HepG2 (cell line): ENCODE results near the gene MAST1. TPM values are rescaled to one million over a fixed set of nuclear protein-coding genes. Genes with fewer than 3 reads are reported as not detected.

Experiments used
- BCL3 ChIP-seq: sonication (generic); formaldehyde crosslinking; IDR thresholded peaks from 2 replicates; pipeline ENCODE4 v1.5.1; 2020; ENCODE audit warnings: mild to moderate bottlenecking, missing genetic modification reagents, moderate library complexity
- HOXA7 ChIP-seq: sonication (generic); formaldehyde crosslinking; IDR thresholded peaks from 2 replicates; pipeline ENCODE4 v1.8.1; 2022; ENCODE audit warnings: mild to moderate bottlenecking, missing genetic modification reagents, moderate library complexity
- ISL2 ChIP-seq: sonication (generic); formaldehyde crosslinking; IDR thresholded peaks from 2 replicates; pipeline ENCODE4 v1.5.0; 2020; ENCODE audit warnings: missing genetic modification reagents
- MBNL3 ChIP-seq: fragments of 250-450 bp; sonication (Bioruptor Pico); conservative IDR thresholded peaks from 2 replicates; pipeline ENCODE4 v1.8.0; 2022; ENCODE audit warnings: mild to moderate bottlenecking, inconsistent platforms
- MIXL1 ChIP-seq: IDR thresholded peaks from 2 replicates; pipeline ENCODE4 v1.6.1; 2016
- MLXIP ChIP-seq: sonication (generic); formaldehyde crosslinking; IDR thresholded peaks from 2 replicates; pipeline ENCODE4 v1.9.0; 2021; ENCODE audit warnings: missing genetic modification reagents, borderline replicate concordance
- MTERF4 ChIP-seq: sonication (generic); formaldehyde crosslinking; IDR thresholded peaks from 2 replicates; pipeline ENCODE4 v1.8.0; 2023; ENCODE audit warnings: mild to moderate bottlenecking, missing genetic modification reagents
- RNF219 ChIP-seq: sonication (generic); formaldehyde crosslinking; IDR thresholded peaks from 2 replicates; pipeline ENCODE4 v1.5.0; 2020; ENCODE audit warnings: mild to moderate bottlenecking, missing genetic modification reagents
- STAG1 ChIP-seq: sonication (generic); formaldehyde crosslinking; IDR thresholded peaks from 2 replicates; pipeline ENCODE4 v1.4.0; 2020; ENCODE audit warnings: missing genetic modification reagents
- ZFX ChIP-seq: sonication (generic); formaldehyde crosslinking; IDR thresholded peaks from 2 replicates; pipeline ENCODE4 v1.4.0; 2020; ENCODE audit warnings: mild to moderate bottlenecking, low read depth, missing genetic modification reagents, moderate library complexity
- ZHX1 ChIP-seq: sonication (generic); formaldehyde crosslinking; IDR thresholded peaks from 2 replicates; pipeline ENCODE4 v1.8.1; 2022; ENCODE audit warnings: low read depth, mild to moderate bottlenecking, missing genetic modification reagents
- ZNF121 ChIP-seq: sonication (generic); formaldehyde crosslinking; IDR thresholded peaks from 2 replicates; pipeline ENCODE4 v1.5.0; 2020; ENCODE audit warnings: mild to moderate bottlenecking, missing genetic modification reagents
- ZNF232 ChIP-seq: sonication (generic); formaldehyde crosslinking; IDR thresholded peaks from 2 replicates; pipeline ENCODE4 v1.4.0; 2020; ENCODE audit warnings: missing genetic modification reagents, borderline replicate concordance
- ZNF234 ChIP-seq: sonication (generic); formaldehyde crosslinking; conservative IDR thresholded peaks from 2 replicates; pipeline ENCODE4 v1.5.1; 2020; ENCODE audit warnings: mild to moderate bottlenecking, missing genetic modification reagents
- ZNF33A ChIP-seq: sonication (generic); formaldehyde crosslinking; IDR thresholded peaks from 2 replicates; pipeline ENCODE4 v1.5.1; 2020; ENCODE audit warnings: missing genetic modification reagents, mild to moderate bottlenecking, moderate library complexity, borderline replicate concordance
- ZNF503 ChIP-seq: sonication (generic); formaldehyde crosslinking; IDR thresholded peaks from 2 replicates; pipeline ENCODE4 v1.4.0; 2020; ENCODE audit warnings: missing genetic modification reagents
- ZNF713 ChIP-seq: sonication (generic); formaldehyde crosslinking; IDR thresholded peaks from 2 replicates; pipeline ENCODE4 v1.4.0; 2020; ENCODE audit warnings: mild to moderate bottlenecking, missing genetic modification reagents
- polyA plus RNA-seq, 8 experiments: library from polyadenylated mRNA; depleted of rRNA in 3 of 8; stranded (reverse) in 7 of 8; unstranded in 1 of 8; fragments of >200 nt; fragmentation: Illumina TruSeq in 4 of 8; extraction: Trizol in 4 of 8; gene quantifications; 2 replicates each; pipeline versions ENCODE4 v1.2.1 to v1.2.3, GENCODE V29; 2011 to 2016; ENCODE audit warnings: low read depth in 4 of 8, missing spikeins in 1 of 8, mixed read lengths in 1 of 8; ENCODE audit not compliant: insufficient read depth in 1 of 8
- total RNA-seq, 5 experiments: library from RNA; depleted of rRNA; stranded (reverse); fragments of >200 nt; fragmentation: Illumina TruSeq; extraction: Trizol; gene quantifications; 2 replicates each; pipeline ENCODE4 v1.2.3, GENCODE V29; 2016; ENCODE audit warnings: low read depth in 1 of 5

MAST1 gene
- total and polyA plus RNA-seq, 2 of the 13 experiments (the other 11 are each of a cell fraction or from before 2014, with no cell fraction given): 0.73 to 4.7 TPM

GRCh38 chr19:12788682-12789097 lies 49.6 kb upstream of the MAST1 start (continued):
- TF ChIP-seq MLXIP: no peak
- no peak for TF ChIP-seq RNF219 (CRISPR knock-in tag)
- no peak for TF ChIP-seq ZNF503 (CRISPR knock-in tag)
- TF ChIP-seq ZNF234: no peak
- TF ChIP-seq MTERF4: no peak
- TF ChIP-seq BCL3 (CRISPR knock-in tag): 0 out of 2 replicates have a peak, but pooled peaks have one; percentile 33
- TF ChIP-seq STAG1 (CRISPR knock-in tag): no peak
- TF ChIP-seq ZNF232: no peak
- no peak for TF ChIP-seq ZHX1 (CRISPR knock-in tag)
- TF ChIP-seq ISL2 (CRISPR knock-in tag): 0 out of 2 replicates have a peak, but pooled peaks have one; percentile 21
- TF ChIP-seq ZNF33A (CRISPR knock-in tag): no peak
- TF ChIP-seq ZNF713 (CRISPR knock-in tag): no peak
- TF ChIP-seq ZNF121: 0 out of 2 replicates have a peak, but pooled peaks have one; percentile 8
- no peak for TF ChIP-seq HOXA7 (CRISPR knock-in tag)
- peak; percentile 71 for TF ChIP-seq ZFX (CRISPR knock-in tag)
- no peak for TF ChIP-seq MIXL1 (CRISPR knock-in tag)
- no peak for TF ChIP-seq MBNL3 (CRISPR knock-in tag)
